ENCODE data around the gene VAPA.

VAPA gene

GRCh38 chr18:9915291-9916076 is 1.7 kb downstream of the VAPA start:
- DNase-seq: no peak

GRCh38 chr18:9916077-9916639 is 2.3 kb downstream of the VAPA start:
- no peak for DNase-seq

- DNase-seq: no peak
Measured at GRCh38 chr18:9916808-9917207, 3.0 kb downstream of the VAPA start.

- no peak for DNase-seq
Measured at GRCh38 chr18:9918016-9918680, 4.3 kb downstream of the VAPA start.

DNA sequence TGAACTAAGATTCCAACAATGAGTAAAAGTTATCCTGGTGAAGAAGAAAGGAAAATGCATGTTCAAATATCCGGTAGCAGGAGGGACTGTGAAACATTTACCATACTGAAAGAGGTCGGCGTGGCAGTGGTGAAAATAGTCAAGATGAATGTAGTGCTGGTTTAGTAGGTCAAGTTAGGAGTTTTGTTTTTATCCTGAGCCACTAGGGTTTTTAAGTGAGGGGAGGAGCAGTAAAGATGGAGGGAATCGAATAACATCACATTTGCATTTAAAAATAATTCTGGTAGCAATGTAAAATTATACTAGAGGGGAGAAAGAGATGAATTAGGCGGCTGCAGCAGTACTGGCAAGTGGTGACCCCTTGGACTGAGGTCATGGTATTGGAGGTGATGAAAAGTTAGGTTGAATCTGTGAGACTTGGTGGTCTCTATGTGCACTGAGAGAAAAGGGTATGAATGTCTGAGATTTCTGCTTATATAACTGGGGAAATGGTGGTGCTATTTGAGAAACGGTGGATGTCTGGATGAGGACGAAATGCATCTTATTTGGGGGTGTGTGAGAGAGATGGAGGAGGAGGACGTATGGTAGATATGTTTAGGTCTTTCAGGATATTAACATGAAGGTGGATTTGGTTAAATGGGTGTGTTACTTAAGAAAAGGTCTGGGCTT is 5.9 kb downstream of the VAPA start:
- no peak for DNase-seq

GRCh38 chr18:9922592-9923311 is 8.9 kb downstream of the VAPA start:
- no peak for DNase-seq

DNA sequence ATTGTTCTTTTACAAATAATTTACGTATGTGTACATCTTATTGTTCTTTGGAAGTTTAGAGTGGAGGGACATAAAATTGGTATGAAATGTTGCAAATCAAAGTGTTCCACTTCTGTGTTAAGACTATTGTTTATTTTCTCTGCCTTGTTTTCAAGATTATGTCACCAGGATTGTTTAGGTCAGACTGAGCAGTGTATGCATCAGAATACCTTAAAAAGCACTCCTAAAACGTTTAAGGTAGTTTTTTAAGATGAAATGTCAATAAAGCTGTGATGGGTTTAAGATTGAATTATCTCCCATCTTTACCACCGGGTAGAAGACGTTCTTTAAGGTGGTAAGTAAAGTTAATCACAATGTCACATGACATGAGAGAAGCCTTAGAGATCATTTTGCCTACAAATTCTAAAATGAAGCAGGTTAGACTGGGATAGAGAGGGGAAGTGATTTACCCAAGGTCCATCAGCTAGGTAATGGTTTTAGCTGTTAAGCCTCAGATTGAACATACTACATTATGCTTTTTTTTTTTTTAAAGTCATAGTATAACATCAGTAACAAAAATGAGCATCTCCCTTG is 10.6 kb downstream of the VAPA start:
- no peak for DNase-seq

DNA sequence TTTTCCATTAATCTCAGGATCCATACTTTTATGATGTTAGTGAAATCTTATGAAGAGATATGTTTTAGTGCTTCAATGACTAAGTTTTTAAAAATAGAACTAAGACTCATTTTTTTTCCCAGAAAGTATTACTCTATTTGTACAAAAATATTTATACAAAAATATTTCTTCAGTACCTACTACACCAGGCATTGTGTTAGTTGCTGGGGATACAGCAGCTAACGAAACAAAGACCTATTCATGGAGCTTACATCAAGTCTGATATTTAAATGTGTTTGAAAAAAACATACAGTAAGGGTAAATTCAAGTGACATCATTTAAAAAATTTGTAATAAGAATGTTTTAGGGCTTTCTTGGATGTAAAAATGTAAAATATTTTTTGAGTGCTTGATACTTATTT is 11.6 kb downstream of the VAPA start:
- no peak for DNase-seq

DNA sequence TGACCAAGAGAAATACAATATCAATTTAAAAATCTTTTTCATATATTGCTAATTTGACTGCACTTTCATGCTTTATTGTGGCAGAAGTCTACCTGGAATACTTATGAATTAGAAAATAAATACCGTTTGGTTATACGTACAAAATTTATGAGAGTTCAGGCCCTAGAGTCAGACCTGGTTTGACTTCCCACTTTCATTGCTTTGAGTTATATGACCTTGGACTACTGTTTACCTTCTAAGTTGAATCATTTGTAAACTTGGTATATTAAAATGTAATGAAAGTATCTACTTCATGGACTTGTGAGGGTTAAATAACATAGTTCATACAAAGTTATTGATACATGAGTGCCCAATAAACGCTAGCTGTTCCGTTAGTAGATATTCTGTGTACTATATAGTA is 12.0 kb downstream of the VAPA start:
- no peak for DNase-seq

GRCh38 chr18:9926223-9926894 is 12.5 kb downstream of the VAPA start:
- DNase-seq: no peak

GRCh38 chr18:9926977-9927376 is 13.2 kb downstream of the VAPA start:
- no peak for DNase-seq

GRCh38 chr18:9927392-9928063 is 13.7 kb downstream of the VAPA start:
- DNase-seq: no peak

DNA sequence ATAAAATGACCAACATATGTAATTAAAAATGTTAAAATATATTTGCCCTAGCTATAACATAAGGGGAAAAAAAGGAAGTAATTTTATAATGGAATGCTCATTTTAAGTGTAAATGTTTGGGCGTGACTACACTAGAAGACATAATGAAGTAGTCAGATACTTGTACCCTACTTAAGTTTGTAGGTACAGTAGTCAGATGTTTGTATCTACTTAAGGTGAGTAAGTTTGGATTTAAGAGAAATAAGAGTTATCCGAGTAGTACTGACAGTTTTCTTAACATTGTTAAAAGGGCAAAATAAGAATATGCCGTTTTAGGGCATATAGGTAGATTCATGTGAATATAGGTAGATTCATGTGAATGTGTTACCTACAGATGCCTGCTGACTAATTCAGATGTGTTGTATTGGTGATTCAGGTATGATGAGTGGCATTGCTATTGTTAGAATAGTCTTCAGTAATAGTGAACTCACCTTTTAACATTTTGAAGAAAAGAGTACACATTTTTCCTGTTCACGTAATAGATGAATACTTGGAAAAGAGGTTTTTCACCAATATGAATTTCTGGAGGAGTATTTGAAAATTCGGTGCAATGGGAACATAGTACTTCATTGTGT is 14.9 kb downstream of the VAPA start:
- no peak for DNase-seq

DNA sequence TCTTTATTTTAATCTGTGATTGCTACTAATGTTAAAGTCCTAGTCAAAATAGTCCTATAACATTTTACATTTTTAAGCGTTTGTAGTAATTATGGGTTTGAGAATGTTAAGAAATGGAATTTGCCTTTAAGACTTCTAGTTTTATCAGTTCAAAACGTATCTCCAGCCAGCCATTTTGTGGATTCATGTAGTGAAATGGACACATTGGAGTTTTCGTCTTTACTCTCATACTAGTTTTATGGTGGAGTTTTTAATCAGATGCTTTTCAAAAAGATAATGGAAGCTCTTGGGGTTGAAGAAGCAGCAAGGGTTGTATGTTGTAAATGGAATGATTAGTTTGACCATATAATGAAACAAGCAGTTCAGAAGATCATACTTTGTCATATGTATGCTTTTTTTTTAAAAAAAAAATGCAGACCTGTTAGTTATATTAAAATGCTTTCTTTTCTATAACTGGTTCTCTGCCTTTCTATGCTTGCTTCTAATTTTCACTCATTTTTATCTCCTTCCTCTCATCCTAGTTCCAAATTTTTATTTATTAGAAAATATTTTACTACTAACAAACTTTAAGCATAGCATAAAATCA is 16.6 kb downstream of the VAPA start:
- no peak for DNase-seq

DNA sequence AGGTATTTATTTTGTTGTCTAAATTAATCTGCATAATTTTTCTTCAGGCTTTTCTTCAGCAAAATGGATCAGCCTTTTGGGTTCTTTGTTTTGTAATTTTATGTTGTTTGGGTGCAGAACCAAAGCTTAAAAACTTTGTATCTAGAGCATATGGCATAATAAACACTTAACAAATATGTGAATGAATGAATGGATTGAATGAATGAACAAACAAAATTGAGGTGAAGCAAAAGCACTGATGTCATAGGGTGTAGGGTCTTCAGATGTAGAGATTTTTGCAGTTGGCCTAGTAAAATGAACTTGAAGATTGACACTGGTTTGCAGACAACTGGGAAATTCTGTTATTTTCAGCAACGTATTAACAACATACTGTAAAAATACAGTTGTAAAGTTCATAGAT is 17.3 kb downstream of the VAPA start:
- no peak for DNase-seq

DNA sequence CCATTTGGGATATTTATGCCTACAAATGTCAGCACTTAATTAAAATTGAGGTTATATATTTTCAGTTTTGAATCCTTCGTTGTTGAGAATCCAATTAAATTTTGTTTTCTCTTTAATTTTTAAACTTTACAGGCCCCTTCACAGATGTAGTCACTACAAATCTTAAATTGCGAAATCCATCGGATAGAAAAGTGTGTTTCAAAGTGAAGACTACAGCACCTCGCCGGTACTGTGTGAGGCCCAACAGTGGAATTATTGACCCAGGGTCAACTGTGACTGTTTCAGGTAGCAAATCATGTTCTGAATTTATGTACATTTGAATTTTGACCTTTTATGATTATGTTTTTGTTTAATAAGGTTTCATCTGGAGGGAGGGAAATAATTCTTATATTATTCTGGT is 17.9 kb downstream of the VAPA start:
- DNase-seq: no peak

DNA sequence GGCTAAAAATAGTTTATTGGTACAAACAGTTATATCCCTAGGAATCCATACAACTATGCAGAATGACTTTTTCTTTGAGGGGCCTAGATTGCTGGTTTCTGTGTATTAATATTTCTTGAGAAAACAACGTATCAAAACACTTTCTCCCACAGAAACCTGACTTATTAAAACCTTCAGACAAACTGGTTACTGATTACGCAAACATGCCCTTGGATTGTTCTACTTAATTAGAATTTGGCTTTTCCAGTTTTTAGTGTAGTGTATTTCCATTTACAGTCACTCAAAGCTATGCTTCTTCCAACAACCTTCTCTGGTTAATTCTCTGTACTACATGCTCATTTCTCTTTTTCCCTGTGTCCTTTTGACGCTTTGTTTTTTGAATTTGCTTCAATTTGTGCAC is 20.0 kb downstream of the VAPA start:
- DNase-seq: no peak

DNA sequence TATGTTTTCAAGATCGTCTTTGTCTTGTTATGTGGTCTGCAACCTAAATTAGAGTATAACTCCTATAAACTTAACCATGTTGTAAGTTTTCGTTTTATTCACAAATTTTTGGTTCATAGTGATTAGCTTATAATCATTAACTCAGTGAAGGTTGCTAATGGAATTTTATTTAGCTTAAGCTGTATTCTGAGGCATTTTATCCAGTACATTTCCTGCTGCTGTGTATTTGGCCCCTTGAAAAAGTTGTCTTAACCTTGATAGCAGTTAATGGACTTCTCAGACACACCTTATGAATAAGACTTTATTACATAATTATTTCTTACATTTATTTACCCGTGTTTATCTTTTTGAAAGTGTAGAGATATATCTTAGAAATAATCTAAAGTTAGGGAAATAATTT is 20.5 kb downstream of the VAPA start:
- no peak for DNase-seq

DNA sequence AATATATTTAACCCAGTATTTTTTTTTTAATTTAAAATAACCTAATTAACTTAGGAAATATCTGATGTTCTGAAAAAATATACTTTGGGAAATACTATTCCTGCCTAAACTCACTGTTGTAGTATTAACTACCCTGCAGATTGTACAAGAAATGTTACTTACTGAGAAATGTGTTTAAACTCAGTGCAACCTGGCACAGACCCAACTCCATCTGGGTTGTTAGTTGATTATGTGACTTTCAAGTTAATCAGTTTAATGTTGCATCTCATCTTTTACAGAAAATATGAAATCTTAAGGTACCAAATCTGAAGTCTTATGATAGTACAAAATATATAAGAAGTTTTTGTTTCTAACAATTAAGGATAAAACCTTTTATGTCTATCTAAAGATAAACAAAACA is 27.3 kb downstream of the VAPA start:
- DNase-seq: no peak

DNA sequence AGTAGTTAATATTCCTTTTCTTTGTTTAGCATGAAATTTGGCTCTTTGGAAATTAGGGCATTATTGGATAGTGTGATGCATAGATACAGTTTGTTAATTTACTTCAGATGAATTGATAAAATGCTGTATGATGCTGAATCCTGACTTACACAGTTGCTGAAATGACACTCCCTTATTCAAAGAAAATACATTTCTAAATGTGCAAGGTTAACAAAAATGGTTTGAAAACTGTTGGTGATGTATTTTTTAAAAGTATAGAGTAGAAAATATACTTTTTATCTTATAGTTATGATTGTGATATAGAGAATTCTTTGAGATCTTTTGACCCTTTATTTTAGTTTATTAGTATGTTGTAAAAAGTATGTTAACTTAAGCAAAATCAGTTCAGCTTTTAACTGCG is 27.8 kb downstream of the VAPA start:
- DNase-seq: no peak

DNA sequence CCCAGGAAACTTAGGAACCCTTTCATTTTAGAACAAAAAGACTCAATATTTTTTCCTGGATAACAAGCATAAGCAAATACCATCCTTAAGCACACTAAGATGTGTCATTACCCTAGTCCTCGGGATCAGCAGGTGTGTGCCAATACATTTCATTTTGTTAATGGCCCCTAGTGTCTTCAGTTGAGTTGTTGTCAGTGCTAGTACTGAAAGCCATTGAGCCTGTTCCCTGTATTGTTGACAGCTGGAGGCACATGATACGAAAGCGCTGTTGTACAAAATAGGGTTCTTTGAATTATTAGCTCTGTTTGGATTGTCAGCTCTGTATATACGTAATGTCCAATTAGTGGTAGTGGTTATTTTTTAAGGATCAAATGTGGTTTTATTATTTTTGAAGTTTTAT is 29.5 kb downstream of the VAPA start:
- no peak for DNase-seq

Data from NCI-H1105 (cell line).